ENCODE results near the gene MTX1.
A peak's percentile ranks its signal among the peaks of the same experiment; 100 is the strongest.

MTX1 gene

DNA sequence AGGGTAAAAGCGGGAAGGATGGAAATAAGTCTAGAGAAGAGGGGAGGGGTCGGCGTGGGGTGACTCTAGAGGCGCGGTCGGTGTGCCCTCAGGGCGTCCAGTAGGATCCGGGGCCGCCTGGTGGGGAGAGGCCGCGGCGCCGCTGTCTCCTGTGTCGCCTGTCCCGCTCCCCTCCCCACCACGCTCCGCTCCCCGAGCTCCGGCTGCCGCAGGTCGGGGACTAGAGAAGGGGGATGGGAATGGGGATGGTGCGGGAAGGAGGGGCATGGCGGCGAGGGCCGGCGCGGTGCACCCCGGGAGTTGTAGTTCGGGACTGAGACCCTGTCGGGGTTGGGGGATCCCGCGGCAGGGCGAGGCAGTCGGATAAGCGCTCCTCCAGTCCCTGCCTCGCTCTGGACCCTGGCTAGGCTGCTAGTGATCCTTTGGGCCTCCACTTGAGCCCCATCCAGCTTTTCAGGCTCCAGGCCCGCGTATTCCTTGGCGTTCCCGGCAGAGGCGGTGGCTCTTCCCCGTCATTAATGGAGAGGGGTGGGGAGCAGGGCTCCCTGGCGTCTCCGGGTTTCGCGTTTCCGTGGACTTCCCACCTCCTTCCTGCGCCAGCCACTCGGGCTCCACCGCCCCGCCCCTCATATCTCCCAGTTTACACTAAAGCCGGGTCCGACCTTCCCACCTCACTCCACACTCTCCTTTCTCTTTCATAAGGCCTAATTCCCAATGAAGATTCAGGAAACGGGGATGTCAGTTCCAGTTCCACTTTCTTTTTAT lies 46.9 kb downstream of the MTX1 start, which contains the start of gene ENTREP3:
Gene ENTREP3 (minus strand): TSS at position 241 of the 765 bp plus-strand sequence. CDS start 606 bp downstream, outside the sequence.
- DNase-seq (ENCODE audit: insufficient read length, low spot score) = peak; percentile 93
- peak; percentile 89 for FAIRE-seq

DNA sequence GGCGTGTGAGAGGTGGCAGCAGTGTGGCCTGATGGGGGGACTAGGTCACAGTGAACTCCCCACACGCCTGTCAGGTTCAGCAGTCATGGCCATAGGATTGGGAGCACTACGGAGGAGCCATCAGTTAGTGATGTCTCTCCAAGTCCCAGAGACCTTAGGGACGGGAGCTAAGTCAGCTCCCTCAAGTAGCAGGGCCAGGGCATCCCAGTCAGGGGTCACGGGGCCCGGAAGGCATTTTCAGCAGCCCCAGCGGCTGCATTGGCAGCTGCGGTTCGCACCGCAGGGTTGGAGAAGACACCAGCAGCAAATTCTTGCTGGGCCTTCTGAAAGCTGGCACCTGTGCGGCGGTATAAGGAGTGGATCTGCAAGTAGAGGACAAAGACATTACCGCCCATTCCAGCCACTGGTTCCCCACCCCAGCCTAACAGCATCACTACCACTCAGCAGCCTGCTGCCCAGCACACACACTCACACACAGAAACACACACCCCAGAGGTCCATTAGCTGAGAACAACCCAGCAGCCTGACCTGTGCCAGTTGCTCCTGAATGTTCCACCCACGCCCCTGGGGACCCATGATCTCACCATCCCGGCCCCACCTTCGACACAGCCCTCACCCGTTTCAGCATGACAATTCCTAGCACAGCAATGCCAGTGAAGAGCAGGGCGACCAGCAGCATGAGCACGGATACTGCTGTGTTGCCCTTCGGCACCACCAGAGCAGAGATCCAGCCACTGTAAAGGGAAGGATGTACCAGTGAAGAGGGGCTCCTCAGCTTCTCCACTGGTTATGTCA lies 47.8 kb downstream of the MTX1 start:
- FAIRE-seq (no peak), DNase-seq (ENCODE audit: insufficient read length, low spot score) (no peak)

DNA sequence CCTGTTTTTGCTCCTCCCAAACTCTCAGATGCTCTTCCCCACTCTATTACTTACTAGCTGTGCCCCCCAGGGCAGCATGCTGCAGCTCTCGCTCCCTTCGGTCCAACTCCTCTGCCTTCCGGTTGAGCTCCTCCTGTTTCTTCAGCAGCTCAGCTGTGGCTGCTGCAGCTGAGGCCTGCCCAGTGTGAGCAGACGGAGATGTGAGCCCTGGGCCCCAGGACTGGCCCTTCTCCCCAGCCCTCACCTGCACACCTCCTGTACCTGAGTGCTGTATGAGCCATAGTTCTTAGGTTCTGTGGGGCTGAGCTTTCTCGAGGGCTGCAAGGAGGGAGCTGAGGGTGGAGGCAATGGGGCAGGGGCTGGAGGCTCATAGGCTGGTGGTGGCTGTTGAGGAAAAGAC lies 51.8 kb downstream of the MTX1 start:
- FAIRE-seq (no peak), DNase-seq (ENCODE audit: insufficient read length, low spot score) (no peak)

DNA sequence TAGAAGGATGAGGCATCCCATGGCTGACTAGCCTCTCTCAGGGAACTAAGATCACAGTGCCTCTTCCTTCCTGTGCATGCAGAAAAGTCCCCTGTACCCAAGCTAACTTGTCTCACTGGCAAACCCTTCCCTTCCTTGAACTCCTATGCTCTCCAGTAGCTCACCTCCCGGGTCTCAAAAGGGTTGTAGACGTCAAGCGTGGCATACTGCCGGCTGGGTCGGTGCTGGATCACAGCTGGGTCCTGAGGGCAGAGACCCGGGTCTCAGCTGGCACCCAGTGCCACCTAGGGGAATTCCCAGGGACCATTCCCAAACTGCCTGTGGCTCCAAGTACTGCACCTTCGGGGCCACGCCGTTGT lies 53.0 kb downstream of the MTX1 start:
- FAIRE-seq (no peak), DNase-seq (ENCODE audit: insufficient read length, low spot score) (no peak)

DNA sequence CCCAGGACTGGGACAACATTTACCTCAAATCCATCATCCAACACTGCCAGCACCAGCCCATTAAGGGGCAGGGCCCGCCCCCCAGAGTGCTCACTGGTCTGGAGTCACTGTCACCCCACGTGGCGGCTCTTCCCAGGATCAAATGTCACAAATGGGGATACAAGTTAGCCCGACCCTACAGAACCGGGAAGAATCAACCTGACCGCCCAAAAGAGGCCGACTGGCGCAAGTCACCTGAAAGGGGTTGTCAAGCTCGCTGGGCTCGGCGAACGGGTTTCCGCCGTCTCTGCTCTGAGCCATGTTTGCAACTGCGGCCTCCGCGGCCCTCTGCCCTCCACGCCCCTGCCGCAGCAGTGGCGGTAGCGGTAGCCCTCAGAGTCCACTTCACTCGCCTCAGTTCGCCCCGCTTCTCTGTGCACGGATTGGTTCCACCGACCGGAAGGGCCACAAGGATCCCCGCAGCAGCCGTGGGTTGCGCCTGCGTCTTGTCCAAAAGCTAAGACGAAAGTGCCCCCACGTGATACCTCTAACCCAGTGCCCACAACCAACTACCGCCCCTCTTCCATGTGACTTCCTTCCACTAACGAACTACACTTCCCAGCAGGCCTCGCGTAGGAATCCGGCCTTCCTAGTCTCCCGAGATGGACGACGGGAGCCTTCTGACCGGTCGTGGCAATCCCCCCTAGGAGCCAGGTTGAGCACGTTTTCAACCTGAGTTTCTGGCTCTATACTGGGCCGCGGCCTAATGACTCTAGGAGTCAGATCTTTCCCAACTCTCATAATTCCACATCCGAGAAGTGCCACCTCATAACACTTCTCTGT lies 53.6 kb downstream of the MTX1 start, which contains the start of gene SCAMP3:
Gene SCAMP3 (minus strand): TSS at position 509 of the 822 bp plus-strand sequence. CDS start 209 bp downstream, at position 300.
- peak; percentile 98 for DNase-seq (ENCODE audit: insufficient read length, low spot score)
- FAIRE-seq = peak; percentile 94

DNA sequence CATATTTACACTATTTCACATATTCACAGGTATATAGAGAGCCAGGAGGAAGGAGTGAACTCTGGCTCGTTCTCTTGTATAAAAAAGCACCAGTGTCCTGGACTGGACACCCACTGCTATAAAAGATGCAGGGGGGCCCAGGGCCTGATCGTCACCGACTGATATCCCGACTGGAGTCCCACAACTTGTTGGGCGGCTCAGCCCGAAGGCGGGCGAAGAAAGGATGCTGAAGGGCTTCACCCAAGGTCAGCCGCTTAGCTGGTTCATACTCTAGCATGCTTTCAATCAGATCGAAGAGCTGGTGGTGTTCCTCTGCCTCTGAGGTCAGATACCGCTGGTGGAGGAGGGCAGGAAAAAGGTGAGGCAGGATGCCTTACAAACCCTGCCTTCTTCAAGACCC lies 54.6 kb downstream of the MTX1 start:
- DNase-seq (ENCODE audit: insufficient read length, low spot score) = no peak

More for the DNA sequence above, 54.6 kb downstream of the MTX1 start:
- FAIRE-seq = no peak

Measured in GM19239 (cell line).